ENCODE measurements around the gene NR2E1.
A peak's percentile ranks its signal among the peaks of the same experiment; 100 is the strongest.

The NR2E1 gene

DNA sequence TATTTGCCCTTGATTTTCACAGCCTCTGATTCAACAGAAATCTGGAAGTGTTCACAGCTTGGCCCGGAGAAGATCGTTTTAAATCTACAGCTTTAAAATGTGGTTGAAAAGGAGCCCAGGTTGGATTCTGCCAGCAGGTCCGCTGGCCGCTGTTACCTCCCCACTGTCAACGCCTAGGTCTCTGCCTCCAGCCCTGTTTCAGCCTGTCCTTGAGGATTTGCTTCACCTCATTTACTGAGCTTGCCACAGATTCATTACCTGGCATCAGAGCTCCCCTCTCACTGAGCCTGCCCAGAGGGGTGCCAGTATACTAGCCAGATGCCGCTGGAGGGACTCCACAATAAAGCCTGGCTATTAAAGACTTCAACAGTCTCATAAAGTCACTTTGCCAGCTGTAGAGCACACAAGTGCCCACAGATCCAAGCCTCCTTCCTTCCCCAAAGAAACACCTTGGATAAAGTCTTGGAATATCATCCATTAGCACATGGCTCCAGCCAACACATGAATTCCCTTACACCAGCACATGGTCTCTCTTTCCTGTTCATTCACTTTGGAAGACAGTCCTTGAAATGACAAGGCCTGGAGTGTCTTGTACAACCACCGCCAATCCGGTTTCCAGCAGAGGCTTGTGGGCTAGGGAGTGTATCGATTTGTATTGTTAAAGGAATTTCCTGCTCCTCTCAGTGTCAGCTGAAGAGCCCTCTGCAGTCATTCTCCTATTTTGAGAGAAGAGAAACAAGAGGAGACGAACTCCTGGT lies 9.5 kb upstream of the NR2E1 start:
- peak; percentile 49 to 77 (median 70) for DNase-seq

- DNase-seq = no peak
Measured at GRCh38 chr6:108156938-108157233, 8.9 kb upstream of the NR2E1 start.

DNA sequence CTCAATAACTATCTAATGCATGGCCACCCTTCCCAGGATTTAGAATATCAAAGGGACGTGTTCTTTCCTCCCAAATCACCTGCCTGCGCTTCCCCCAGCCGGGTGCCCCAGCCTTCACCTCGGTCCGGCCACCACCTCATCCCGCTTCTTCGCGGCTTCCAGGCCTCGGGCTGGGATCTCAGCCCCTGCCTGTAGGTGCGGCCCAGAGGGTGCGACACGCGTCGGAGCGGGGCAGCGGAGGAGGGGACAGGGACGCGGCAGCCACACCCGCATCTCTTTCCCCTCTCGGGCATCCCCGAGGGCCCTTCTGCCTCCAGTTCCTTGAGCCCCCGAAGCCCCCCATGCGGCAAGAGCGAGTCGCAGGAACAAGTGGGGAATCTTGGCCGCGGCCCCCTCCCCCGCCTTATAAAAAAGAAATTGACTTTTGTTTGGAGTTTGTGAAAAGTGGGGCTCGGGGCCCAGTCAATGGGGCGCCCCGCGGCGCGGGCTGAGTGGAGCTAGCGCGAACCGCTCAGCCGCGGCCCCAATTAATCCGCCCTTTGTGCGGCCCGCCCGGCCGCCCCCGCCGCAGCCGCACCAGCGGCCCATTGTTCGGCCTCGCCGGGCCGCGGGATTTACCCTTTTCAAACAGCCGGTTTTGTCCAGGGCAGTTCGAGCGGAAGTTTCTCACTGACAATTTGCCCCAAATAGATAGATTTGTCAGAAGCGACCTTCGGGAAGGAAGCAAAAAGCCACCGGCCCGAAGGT lies 8.4 kb upstream of the NR2E1 start:
- peak in 2 of 3 experiments; percentile 55 for DNase-seq

GRCh38 chr6:108157981-108158525 lies 7.8 kb upstream of the NR2E1 start:
- peak in 2 of 3 experiments; percentile 55 to 66 for DNase-seq

GRCh38 chr6:108159981-108160380 lies 5.8 kb upstream of the NR2E1 start:
- peak in 2 of 3 experiments; percentile 37 to 83 for DNase-seq

DNA sequence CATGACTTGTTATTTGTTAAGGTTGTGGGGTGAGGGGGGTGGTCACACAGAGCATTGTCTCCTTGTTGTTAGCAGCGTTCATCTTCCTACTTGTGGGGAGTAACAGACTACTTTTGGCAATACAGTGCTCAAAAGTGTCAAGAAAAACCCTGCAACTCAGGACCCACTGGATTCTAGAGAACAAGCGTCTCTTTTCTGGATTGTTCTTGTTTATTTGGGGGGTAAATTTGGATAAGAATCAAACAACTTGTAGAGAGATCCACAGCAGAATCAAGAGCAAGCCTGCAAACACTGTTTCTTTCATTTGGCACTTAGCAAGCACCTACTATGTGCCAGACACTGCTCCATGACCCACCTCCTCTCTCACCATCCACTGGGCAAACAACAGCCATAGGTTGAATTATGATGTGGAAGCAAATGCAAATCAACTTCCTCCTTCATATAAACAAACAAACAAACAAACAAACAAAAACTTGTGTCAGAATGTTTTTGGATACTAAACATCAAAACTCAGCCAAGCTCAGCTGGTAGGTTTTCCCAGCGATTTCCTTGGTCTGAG lies 4.0 kb upstream of the NR2E1 start:
- DNase-seq = no peak

GRCh38 chr6:108163267-108163643 lies 2.6 kb upstream of the NR2E1 start:
- DNase-seq = no peak

- no peak for DNase-seq
Measured at GRCh38 chr6:108163644-108164542, 1.9 kb upstream of the NR2E1 start.

GRCh38 chr6:108164543-108164814 lies 1.3 kb upstream of the NR2E1 start:
- no peak for DNase-seq

- DNase-seq = no peak
Measured at GRCh38 chr6:108164815-108165706, 761 bp upstream of the NR2E1 start.

- DNase-seq = no peak
Measured at GRCh38 chr6:108166664-108167448, 1.0 kb downstream of the NR2E1 start.

DNA sequence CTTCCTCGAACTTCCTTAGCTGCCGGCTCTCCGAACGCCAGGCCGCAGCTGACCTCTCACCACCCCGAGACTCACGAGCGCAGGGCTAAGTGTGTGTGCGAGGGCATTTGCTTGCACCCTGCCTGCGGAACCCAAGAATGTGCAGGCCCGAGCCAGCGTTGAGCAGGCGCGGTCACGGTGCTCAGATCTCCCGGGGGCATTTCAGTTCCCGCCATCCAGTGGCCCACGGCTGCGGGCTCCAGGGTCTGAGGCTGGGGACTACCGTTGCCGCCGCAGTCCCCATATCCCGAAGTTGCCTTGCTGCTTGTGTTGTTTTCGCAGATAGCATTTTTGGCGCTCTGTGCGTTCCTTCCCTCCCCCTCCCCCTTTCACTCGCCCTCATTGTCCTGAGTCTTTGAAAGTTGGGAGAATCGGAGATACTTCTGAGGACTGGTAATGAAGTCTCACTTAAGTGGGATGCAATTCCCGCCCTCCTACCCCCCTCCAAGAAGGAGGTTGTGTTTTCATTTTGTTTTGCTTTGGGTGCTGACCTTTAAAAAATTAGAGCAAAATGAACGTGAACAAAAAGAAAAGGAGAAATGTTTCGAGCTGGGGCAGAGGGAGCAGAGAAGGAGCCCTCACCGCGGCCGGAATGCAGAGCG lies 1.7 kb downstream of the NR2E1 start:
- no peak for DNase-seq

- DNase-seq = no peak
Measured at GRCh38 chr6:108168090-108168463, 2.3 kb downstream of the NR2E1 start.

GRCh38 chr6:108168501-108169463 lies 3.0 kb downstream of the NR2E1 start:
- DNase-seq = peak in 2 of 3 experiments; percentile 87 to 95

- DNase-seq = no peak
Measured at GRCh38 chr6:108169464-108170331, 3.9 kb downstream of the NR2E1 start.

GRCh38 chr6:108170332-108171290 lies 4.8 kb downstream of the NR2E1 start:
- no peak for DNase-seq

DNA sequence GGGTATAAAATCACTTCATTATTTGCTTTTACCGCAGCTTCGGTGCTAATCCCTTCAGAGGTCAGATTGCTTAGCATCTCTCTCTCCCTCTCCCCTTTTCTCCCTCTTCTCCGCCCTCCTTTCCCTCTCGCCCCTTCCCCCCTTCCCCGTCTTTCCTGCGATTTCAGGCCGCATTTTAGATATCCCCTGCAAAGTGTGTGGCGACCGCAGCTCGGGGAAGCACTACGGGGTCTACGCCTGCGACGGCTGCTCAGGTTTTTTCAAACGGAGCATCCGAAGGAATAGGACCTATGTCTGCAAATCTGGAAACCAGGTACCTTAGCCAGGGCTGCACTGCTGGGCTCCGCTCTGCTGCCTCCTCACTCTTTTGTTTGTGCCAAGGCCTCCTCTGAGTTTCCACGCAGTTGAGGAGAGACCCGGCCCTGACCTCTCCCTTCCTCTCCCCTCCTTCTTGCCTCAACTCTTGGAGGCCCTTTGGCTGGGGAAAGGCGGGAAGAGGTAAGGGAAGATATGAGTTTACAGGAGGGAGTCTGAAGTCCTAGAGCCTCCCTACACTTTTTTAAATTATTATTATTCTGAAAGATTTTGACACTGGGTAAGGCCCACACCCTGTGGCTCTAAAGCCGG lies 5.6 kb downstream of the NR2E1 start:
- no peak for DNase-seq

Data from NCI-H1417 (cell line).